Measurements from ENCODE around the gene C17orf75. TPM values are rescaled to one million over a fixed set of nuclear protein-coding genes. Genes with fewer than 3 reads are reported as not detected.
"Not testable (repeated sequence)": the region's sequence is repeated elsewhere in the genome, so short reads cannot be mapped to it uniquely, and the experiment has no call there.

The C17orf75 gene, protein sequence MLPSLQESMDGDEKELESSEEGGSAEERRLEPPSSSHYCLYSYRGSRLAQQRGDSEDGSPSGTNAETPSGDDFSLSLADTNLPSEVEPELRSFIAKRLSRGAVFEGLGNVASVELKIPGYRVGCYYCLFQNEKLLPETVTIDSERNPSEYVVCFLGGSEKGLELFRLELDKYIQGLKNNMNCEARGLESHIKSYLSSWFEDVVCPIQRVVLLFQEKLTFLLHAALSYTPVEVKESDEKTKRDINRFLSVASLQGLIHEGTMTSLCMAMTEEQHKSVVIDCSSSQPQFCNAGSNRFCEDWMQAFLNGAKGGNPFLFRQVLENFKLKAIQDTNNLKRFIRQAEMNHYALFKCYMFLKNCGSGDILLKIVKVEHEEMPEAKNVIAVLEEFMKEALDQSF
- total RNA-seq (10 to 100 TPM in 6 of 7 donors, 1 to 10 TPM in 1; 9.3 to 18.1 (median 14.4) TPM), polyA plus RNA-seq (10 to 100 TPM; 13.1 to 25.8 (median 17.9) TPM)
- long read RNA-seq, donor 1 = 0 reads
- long read RNA-seq, donor 2, partial matches to known transcripts = 0 of 3 reads
- long read RNA-seq, donor 2, other reads (novel, unspliced or antisense) = 0 of 3 reads

DNA sequence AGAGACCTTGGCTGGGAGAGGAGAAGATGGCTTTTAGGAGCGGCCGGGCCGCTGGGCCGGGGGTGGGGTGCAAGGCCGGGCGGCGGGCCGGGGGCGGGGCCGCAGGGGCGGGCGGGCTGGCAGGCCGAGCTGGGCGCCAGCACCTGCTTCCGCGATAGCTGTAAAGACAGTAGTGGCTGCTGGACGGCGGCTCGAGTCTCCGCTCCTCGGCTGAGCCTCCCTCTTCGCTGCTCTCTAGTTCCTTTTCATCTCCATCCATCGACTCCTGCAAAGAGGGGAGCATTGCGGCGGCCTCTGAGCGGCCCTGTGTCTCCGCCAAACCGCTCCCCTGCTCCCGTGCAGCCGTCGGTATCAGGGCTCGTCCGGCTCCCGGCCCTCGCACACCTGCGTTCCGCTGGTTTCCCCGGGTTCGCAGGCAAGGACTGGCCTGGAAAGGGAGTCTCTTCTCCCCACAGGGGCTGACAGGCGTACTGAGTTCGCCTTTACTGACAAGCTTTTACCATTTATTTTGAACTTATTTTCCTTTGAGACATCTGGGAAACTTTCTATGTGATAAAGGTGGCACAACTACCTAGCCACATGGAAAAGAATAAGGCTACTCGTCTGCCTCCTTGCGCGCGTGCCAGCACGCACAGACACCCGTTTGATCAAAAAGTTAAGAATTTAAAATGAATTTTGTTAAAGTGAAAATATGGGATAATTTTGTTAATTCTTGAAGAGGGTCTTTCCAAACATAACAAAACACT, at the start of gene C17orf75:
C17orf75 (minus strand) TSS at position 317 of the 746 bp plus-strand sequence; CDS start at position 283, 34 bp downstream.
- TF ChIP-seq POLR2AphosphoS5 (IDR thresholded peaks at IDR 0.05) (peak in 2 of 3 donors; percentile 71 to 88), POLR2A (IDR thresholded peaks at IDR 0.05) (no peak)
- H3K9me3 ChIP-seq = no peaks in the 10 kb centered on the region
- WGBS, 5 donors = 6 to 10% (median 7%) methylated on average over 26 to 47 of the region's 47 CpGs
- intact Hi-C loops (cut with DNase I; ENCODE audit: low total_unique reads) = no loop called here
- H3K36me3 ChIP-seq = peaks cover 0 to 31% (median 11%) of the 10 kb centered on the region in 6 donors
- H3K4me1 ChIP-seq = peaks cover 4 to 33% (median 20%) of the 10 kb centered on the region in 6 donors
- peak; percentile 95 for DNase-seq
- no peaks in the 10 kb centered on the region for H3K27me3 ChIP-seq (replicated peaks in 1 of 7)
- H3K27ac ChIP-seq = peak within 1 kb of the TSS; percentile 66 to 91 (median 85)
- peak within 1 kb of the TSS; percentile 48 to 81 (median 63) for H3K4me3 ChIP-seq

DNA sequence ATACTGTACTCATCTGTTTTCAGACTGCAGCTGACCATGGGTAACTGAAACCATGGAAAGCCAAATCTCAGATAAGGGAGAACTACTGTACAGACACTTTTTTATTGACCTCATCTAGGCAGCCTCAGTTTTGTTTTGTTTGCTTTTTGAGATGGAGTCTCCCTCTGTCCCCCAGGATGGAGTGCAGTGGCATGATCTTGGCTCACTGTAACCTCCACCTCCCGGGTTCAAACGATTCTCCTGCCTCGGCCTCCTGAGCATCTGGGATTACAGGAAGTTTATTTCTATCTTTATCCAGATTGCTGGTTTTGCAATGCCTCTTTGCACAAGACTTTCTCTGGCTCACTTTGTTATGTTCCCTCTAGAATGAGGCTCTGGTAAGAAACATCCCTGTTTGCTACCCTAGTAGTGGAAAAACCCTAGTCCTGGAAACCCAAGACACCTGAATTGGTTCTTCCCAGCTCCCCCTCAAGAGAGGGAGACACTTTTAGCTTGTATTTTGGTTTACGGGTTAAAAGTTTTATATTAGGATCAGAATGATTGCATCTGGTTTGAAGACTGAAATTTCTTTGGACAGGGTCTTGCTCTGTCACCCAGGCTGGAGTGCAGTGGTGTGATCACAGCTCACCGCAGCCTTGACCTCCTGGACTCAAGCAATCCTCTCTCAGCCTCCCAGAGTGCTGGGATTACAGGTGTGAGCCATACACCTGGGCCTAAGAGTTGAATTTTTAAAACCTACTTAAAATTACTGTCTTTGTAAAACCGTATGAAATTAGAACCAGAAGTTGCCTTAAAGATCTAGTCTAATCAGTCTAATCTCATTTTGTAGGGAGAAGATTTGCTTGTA, 46.9 kb upstream of the C17orf75 start:
- WGBS, 5 donors = 77 to 89% (median 80%) methylated on average over 6 of the region's 6 CpGs
- H3K4me1 ChIP-seq = no peaks in the 10 kb centered on the region
- H3K27ac ChIP-seq = no peak overlapping the region
- no peak for TF ChIP-seq POLR2AphosphoS5 (IDR thresholded peaks at IDR 0.05)
- intact Hi-C loops (cut with DNase I; ENCODE audit: low total_unique reads) = no loop called here
- no peak overlapping the region for H3K4me3 ChIP-seq
- H3K9me3 ChIP-seq = no peaks in the 10 kb centered on the region
- no peaks in the 10 kb centered on the region for H3K27me3 ChIP-seq (replicated peaks in 1 of 7)
- peaks cover 0 to 46% (median 0%) of the 10 kb centered on the region in 6 donors for H3K36me3 ChIP-seq
- no peak for DNase-seq

DNA sequence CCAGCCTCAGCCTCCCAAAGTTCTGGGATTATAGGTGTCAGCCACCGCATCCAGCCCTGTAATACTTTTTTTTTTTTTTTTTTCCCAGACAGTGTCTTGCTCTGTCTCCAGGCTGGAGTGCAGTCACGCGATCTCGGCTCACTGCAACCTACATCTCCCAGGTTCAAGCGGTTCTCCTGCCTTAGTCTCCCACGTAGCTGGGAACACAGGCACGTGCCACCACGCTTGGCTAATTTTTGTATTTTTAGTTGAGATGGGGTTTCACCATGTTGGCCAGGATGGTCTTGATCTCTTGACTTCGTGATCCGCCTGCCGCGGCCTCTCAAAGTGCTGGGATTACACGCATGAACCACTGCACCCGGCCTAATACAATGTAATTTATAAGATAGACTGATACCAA, 46.2 kb upstream of the C17orf75 start:
- H3K4me3 ChIP-seq; intact Hi-C loops (cut with DNase I; ENCODE audit: low total_unique reads); DNase-seq; H3K27me3 ChIP-seq (replicated peaks in 1 of 7); H3K27ac ChIP-seq; H3K4me1 ChIP-seq; H3K9me3 ChIP-seq: not testable (repeated sequence)
- peak; percentile 13 to 18 (median 17) for TF ChIP-seq POLR2AphosphoS5 (IDR thresholded peaks at IDR 0.05)
- peaks cover 0 to 53% (median 3%) of the 10 kb centered on the region in 6 donors for H3K36me3 ChIP-seq
- WGBS, 5 donors = 97 to 98% (median 97%) methylated on average over 14 of the region's 14 CpGs

DNA sequence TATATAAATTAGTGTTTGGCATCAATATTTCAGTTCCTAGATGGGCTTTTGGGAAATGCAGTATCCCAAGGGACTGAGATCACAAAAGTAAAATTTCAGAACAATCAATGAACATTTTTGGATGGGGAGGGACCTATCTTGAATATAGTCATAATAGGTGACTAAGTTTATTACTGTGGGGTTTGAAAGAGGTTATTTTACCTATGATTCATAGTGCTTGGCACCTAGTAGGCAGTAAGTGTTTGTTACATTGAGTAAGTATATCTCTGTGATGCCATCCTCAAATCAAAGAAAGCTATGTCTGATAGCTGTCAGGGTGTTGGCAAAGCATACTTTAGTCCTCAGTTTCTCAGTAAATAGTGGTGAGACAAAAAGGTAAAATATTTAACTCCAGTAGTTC, 44.9 kb upstream of the C17orf75 start:
- intact Hi-C loops (cut with DNase I; ENCODE audit: low total_unique reads) = no loop called here
- no peak for DNase-seq
- H3K4me1 ChIP-seq = no peaks in the 10 kb centered on the region
- H3K36me3 ChIP-seq = peaks cover 0 to 66% (median 13%) of the 10 kb centered on the region in 6 donors
- no peak overlapping the region for H3K4me3 ChIP-seq
- TF ChIP-seq, protein P1, sequence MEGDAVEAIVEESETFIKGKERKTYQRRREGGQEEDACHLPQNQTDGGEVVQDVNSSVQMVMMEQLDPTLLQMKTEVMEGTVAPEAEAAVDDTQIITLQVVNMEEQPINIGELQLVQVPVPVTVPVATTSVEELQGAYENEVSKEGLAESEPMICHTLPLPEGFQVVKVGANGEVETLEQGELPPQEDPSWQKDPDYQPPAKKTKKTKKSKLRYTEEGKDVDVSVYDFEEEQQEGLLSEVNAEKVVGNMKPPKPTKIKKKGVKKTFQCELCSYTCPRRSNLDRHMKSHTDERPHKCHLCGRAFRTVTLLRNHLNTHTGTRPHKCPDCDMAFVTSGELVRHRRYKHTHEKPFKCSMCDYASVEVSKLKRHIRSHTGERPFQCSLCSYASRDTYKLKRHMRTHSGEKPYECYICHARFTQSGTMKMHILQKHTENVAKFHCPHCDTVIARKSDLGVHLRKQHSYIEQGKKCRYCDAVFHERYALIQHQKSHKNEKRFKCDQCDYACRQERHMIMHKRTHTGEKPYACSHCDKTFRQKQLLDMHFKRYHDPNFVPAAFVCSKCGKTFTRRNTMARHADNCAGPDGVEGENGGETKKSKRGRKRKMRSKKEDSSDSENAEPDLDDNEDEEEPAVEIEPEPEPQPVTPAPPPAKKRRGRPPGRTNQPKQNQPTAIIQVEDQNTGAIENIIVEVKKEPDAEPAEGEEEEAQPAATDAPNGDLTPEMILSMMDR (IDR thresholded peaks at IDR 0.05 in 8 of 11, conservative IDR thresholded peaks at IDR 0.05 in 3 of 11) = no peak
- no peak for TF ChIP-seq POLR2A (IDR thresholded peaks at IDR 0.05)
- no peak for TF ChIP-seq POLR2AphosphoS5 (IDR thresholded peaks at IDR 0.05)
- H3K9me3 ChIP-seq = no peaks in the 10 kb centered on the region
- no peaks in the 10 kb centered on the region for H3K27me3 ChIP-seq (replicated peaks in 1 of 7)
- no peak overlapping the region for H3K27ac ChIP-seq

DNA sequence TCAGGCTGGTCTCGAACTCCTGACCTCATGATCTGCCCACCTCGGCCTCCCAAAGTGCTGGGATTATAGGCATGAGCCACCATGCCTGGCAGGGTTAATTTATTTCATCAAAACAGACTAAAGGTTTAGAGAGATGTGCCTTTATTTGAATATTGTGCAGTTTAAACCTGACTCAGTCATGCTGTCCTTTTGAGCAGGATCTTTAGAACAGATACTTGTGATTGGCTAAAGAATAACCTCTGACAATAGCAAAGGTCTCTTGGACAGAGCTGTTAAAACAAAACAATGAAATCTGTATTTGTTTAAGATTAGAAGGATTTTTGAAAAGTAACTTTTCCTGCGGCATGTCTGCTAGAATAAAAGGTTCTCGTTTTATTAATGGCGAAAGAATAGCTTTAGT, 44.0 kb upstream of the C17orf75 start:
- Histone ChIP-seq H3K27ac (no peak overlapping the region), H3K9me3 (no peaks in the 10 kb centered on the region), H3K4me1 (no peaks in the 10 kb centered on the region), H3K36me3 (peaks cover 0 to 74% (median 17%) of the 10 kb centered on the region in 6 donors), H3K27me3 (replicated peaks in 1 of 7) (no peaks in the 10 kb centered on the region), H3K4me3 (no peak overlapping the region)
- DNase-seq = no peak
- intact Hi-C loops (cut with DNase I; ENCODE audit: low total_unique reads) = no loop called here
- WGBS, 5 donors = 94 to 99% (median 98%) methylated on average over 5 of the region's 5 CpGs
- no peak for TF ChIP-seq POLR2A (IDR thresholded peaks at IDR 0.05)
- TF ChIP-seq, protein P1 (IDR thresholded peaks at IDR 0.05 in 8 of 11, conservative IDR thresholded peaks at IDR 0.05 in 3 of 11) = no peak
- TF ChIP-seq POLR2AphosphoS5 (IDR thresholded peaks at IDR 0.05) = no peak

Data from spleen (tissue), 13 donors.